Vagina (tissue), 2 donors: Measurements from ENCODE around the gene ATP6V0E1.

ENCODE experiments used
- POLR2A ChIP-seq, 2 donors: fragments of 450-650 bp; IDR thresholded peaks; one replicate each; pipeline ENCODE4 v1.6.1; 2017; ENCODE audit warnings: antibody characterized with exemption in 2 of 2, mild to moderate bottlenecking in 2 of 2, moderate library complexity in 2 of 2
- TF ChIP-seq, protein P1 (sequence below), 3 experiments: fragments of 450-650 bp in 2 of 3; fragments of 200-600 bp in 1 of 3; sonication (generic) in 1 of 3; IDR thresholded peaks; one replicate each; pipeline ENCODE4 v1.5.1; 2017 to 2019; ENCODE audit warnings: antibody characterized with exemption in 3 of 3, mild to moderate bottlenecking in 2 of 3, moderate library complexity in 2 of 3

DNA sequence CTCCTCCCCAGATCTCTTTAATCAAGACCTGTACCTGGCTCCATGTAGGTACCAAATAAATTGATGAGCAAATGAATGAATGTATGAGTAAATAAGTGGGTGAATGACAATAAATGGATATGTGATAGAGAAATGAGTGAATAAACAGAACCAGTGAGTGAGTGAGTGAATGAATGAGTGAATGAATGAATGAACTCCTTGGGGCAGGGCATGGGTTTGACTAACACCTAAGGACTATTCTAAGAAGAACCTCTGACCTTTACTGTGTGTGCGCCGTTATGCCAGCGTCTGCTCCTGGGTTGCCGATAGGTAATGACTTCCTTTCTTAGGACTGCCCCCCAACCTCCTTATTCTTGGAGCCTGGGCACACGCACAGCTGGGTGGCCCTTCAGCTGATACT, 26.1 kb upstream of the ATP6V0E1 start:
- TF ChIP-seq, protein P1, sequence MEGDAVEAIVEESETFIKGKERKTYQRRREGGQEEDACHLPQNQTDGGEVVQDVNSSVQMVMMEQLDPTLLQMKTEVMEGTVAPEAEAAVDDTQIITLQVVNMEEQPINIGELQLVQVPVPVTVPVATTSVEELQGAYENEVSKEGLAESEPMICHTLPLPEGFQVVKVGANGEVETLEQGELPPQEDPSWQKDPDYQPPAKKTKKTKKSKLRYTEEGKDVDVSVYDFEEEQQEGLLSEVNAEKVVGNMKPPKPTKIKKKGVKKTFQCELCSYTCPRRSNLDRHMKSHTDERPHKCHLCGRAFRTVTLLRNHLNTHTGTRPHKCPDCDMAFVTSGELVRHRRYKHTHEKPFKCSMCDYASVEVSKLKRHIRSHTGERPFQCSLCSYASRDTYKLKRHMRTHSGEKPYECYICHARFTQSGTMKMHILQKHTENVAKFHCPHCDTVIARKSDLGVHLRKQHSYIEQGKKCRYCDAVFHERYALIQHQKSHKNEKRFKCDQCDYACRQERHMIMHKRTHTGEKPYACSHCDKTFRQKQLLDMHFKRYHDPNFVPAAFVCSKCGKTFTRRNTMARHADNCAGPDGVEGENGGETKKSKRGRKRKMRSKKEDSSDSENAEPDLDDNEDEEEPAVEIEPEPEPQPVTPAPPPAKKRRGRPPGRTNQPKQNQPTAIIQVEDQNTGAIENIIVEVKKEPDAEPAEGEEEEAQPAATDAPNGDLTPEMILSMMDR (IDR thresholded peaks at IDR 0.05) = no peak
- TF ChIP-seq POLR2A (IDR thresholded peaks at IDR 0.05) = no peak
